Transverse colon (tissue), 4 donors: ENCODE results near the gene ARNT2. TPM values are rescaled to one million over a fixed set of nuclear protein-coding genes. Genes with fewer than 3 reads are reported as not detected.

Experiments used
- DNase-seq: peaks from one replicate; pipeline ENCODE4 v3.0.0-alpha.2; 2019
- H3K27ac ChIP-seq, 4 donors: fragments of 200-600 bp; sonication (generic); 2 replicates each; pipeline ENCODE4 v1.5.1; 2016 to 2018; ENCODE audit warnings: inconsistent platforms in 4 of 4
- H3K27me3 ChIP-seq: fragments of 200-600 bp; sonication (generic); 2 replicates; pipeline ENCODE4 v1.5.1; 2017; ENCODE audit warnings: inconsistent platforms
- H3K36me3 ChIP-seq, 4 donors: fragments of 200-600 bp; sonication (generic); 2 replicates each; pipeline ENCODE4 v1.5.1; 2017 to 2019; ENCODE audit warnings: inconsistent platforms in 4 of 4
- H3K4me1 ChIP-seq, 4 donors: fragments of 200-600 bp; sonication (generic); 2 replicates each; pipeline ENCODE4 v1.5.1; 2017 to 2020; ENCODE audit warnings: inconsistent platforms in 4 of 4
- H3K4me3 ChIP-seq, 4 donors: fragments of 200-600 bp; sonication (generic); 1 replicate in 1 of 4; 2 replicates in 3 of 4; pipeline versions ENCODE4 v1.5.1 to v1.6.1; 2017 to 2019; ENCODE audit warnings: inconsistent platforms in 4 of 4
- H3K9me3 ChIP-seq, 2 donors: fragments of 200-600 bp; sonication (generic); 2 replicates each; pipeline ENCODE4 v1.5.1; 2017 to 2019; ENCODE audit warnings: inconsistent platforms in 2 of 2
- CTCF ChIP-seq, 5 experiments: fragments of 200-600 bp in 3 of 5; fragments of 450-650 bp in 2 of 5; sonication (generic) in 3 of 5; IDR thresholded peaks; 1 replicate in 2 of 5; 2 replicates in 3 of 5; pipeline ENCODE4 v1.5.1; 2016 to 2017; ENCODE audit warnings: antibody characterized with exemption in 5 of 5, inconsistent platforms in 3 of 5, mild to moderate bottlenecking in 2 of 5, moderate library complexity in 1 of 5
- EP300 ChIP-seq: sonication (generic); formaldehyde crosslinking; IDR thresholded peaks from one replicate; pipeline ENCODE4 v1.6.1; 2017; ENCODE audit warnings: antibody characterized with exemption, low read depth
- POLR2A ChIP-seq: fragments of 450-650 bp; IDR thresholded peaks from one replicate; pipeline ENCODE4 v1.6.1; 2016; ENCODE audit warnings: antibody characterized with exemption, mild to moderate bottlenecking, moderate library complexity
- POLR2AphosphoS5 ChIP-seq, 3 donors: sonication (generic); formaldehyde crosslinking; IDR thresholded peaks; one replicate each; pipeline ENCODE4 v1.6.1; 2016; ENCODE audit warnings: antibody characterized with exemption in 3 of 3
- WGBS, 2 donors: methylation state at CpG; one replicate each; pipeline ENCODE4 v1.1.5; 2018; ENCODE audit warnings: low coverage in 1 of 2; 5-methylcytosine and 5-hydroxymethylcytosine counted together
- in situ Hi-C, 4 donors: fragments of 200-750 bp; cut with MboI; loops; one replicate each; pipeline versions ENCODE4 v1.15.0 to v1.15.1; 2017; ENCODE audit warnings: low sequenced_read_pairs in 3 of 4, low pct_ligation_motif_present in 1 of 4, low pct_unique_long_range_greater_than_20kb in 1 of 4
- intact Hi-C: fragments of 100-400 bp; cut with DNase I; formaldehyde crosslinking; loops from one replicate; pipeline ENCODE4 v1.15.1; 2023; ENCODE audit warnings: low total_unique reads
- total RNA-seq, 4 donors: library from RNA; depleted of rRNA; stranded (reverse); fragments of >200 nt; gene quantifications; one replicate each; pipeline ENCODE4 v1.1.0, GENCODE V29; 2016

The ARNT2 gene
- total RNA-seq, 4 donors from 2014 or later, result 1.9 to 4.0 (median 2.5) TPM; not detected in 1

GRCh38 chr15:80637747-80638146 is 233.6 kb downstream of the ARNT2 start:
- H3K27ac ChIP-seq, result no peak overlapping the region
- in situ Hi-C loops, result no loop called here
- H3K4me1 ChIP-seq, result no peaks in the 10 kb centered on the region
- H3K36me3 ChIP-seq, result no peaks in the 10 kb centered on the region
- H3K27me3 ChIP-seq, result no peaks in the 10 kb centered on the region
- WGBS, 2 donors, result 33 to 55% methylated on average over 3 of the region's 3 CpGs
- TF ChIP-seq POLR2AphosphoS5 (IDR thresholded peaks at IDR 0.05), result no peak
- TF ChIP-seq CTCF (IDR thresholded peaks at IDR 0.05), result no peak
- TF ChIP-seq EP300, result no peak
- no peak for TF ChIP-seq POLR2A
- H3K9me3 ChIP-seq, result peaks cover 0 to 7% of the 10 kb centered on the region in 2 donors
- H3K4me3 ChIP-seq, result no peak overlapping the region
- intact Hi-C loops, result no loop called here
- no peak for DNase-seq

- intact Hi-C loops (no loop called here), in situ Hi-C loops (no loop called here)
- no peak for DNase-seq
Measured at GRCh38 chr15:80638553-80639167, 234.5 kb downstream of the ARNT2 start.

DNA sequence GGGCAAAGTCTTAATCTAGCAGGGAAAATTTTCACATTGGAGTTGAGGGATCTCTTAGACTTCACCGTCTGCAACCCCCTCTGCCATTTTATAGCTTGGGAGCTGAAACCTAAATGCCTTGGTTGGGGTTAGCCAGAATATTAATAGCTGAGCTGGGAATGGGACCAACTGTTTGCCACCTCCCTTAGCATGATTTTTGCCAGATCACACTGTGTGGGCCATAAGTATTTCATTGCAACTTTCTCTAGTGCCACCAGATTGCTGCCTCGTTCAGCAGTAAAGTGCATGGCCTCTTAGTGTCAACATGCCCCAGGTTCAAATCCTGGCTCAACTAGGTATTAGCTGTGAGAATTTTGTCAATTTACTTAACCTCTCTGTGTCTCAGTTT is 235.0 kb downstream of the ARNT2 start:
- in situ Hi-C loops (no loop called here), intact Hi-C loops (no loop called here)
- no peaks in the 10 kb centered on the region for H3K36me3 ChIP-seq
- no peaks in the 10 kb centered on the region for H3K27me3 ChIP-seq
- WGBS, 2 donors, result 70% methylated on average over 2 of the region's 2 CpGs; no CpG with 5 or more reads in 1 of the 2 donors
- TF ChIP-seq EP300, result no peak
- TF ChIP-seq POLR2A, result no peak
- TF ChIP-seq POLR2AphosphoS5 (IDR thresholded peaks at IDR 0.05), result no peak
- TF ChIP-seq CTCF (IDR thresholded peaks at IDR 0.05), result no peak
- H3K4me3 ChIP-seq, result no peak overlapping the region
- H3K4me1 ChIP-seq, result no peaks in the 10 kb centered on the region
- H3K9me3 ChIP-seq, result peaks cover 0 to 7% of the 10 kb centered on the region in 2 donors
- DNase-seq, result no peak
- no peak overlapping the region for H3K27ac ChIP-seq

More at GRCh38 chr15:80638553-80639167, 234.5 kb downstream of the ARNT2 start:
- no peaks in the 10 kb centered on the region for H3K27me3 ChIP-seq
- no peaks in the 10 kb centered on the region for H3K4me1 ChIP-seq
- H3K27ac ChIP-seq, result no peak overlapping the region
- H3K36me3 ChIP-seq, result no peaks in the 10 kb centered on the region
- WGBS, 2 donors, result 72% methylated on average over 3 of the region's 3 CpGs; no CpG with 5 or more reads in 1 of the 2 donors
- H3K9me3 ChIP-seq, result peaks cover 0 to 7% of the 10 kb centered on the region in 2 donors
- H3K4me3 ChIP-seq, result no peak overlapping the region
- TF ChIP-seq EP300 (no peak), CTCF (IDR thresholded peaks at IDR 0.05) (no peak), POLR2AphosphoS5 (IDR thresholded peaks at IDR 0.05) (no peak), POLR2A (no peak)

GRCh38 chr15:80640531-80641121 is 236.4 kb downstream of the ARNT2 start:
- DNase-seq, result no peak
- Histone ChIP-seq H3K27me3 (no peaks in the 10 kb centered on the region), H3K9me3 (peaks cover 0 to 7% of the 10 kb centered on the region in 2 donors), H3K27ac (no peak overlapping the region), H3K36me3 (no peaks in the 10 kb centered on the region), H3K4me1 (no peaks in the 10 kb centered on the region), H3K4me3 (no peak overlapping the region)
- intact Hi-C loops, result no loop called here
- in situ Hi-C loops, result no loop called here
- 86 to 100% methylated on average over 2 to 3 of the region's 3 CpGs for WGBS, 2 donors
- TF ChIP-seq CTCF (IDR thresholded peaks at IDR 0.05) (no peak), POLR2A (no peak), EP300 (no peak), POLR2AphosphoS5 (IDR thresholded peaks at IDR 0.05) (no peak)
